Spinal cord (tissue), 10 donors: Measurements from ENCODE around the gene FARP1. TPM values are rescaled to one million over a fixed set of nuclear protein-coding genes. Genes with fewer than 3 reads are reported as not detected.
A peak's percentile ranks its signal among the peaks of the same experiment; 100 is the strongest.

ENCODE experiments used
- DNase-seq, 6 donors: peaks; one replicate each; pipeline versions ENCODE4 v3.0.0 to v3.0.0-alpha.2; 2013 to 2015; ENCODE audit warnings: low spot score in 6 of 6, low read depth in 4 of 6
- H3K27ac ChIP-seq: one replicate; pipeline ENCODE4 v1.5.1; 2013; ENCODE audit warnings: low read depth, low read length, control low read depth
- H3K27me3 ChIP-seq: one replicate; pipeline ENCODE4 v1.6.1; 2013; ENCODE audit warnings: low read length; ENCODE audit not compliant: control insufficient read depth, insufficient read depth
- H3K36me3 ChIP-seq: one replicate; pipeline ENCODE4 v1.6.1; 2013; ENCODE audit warnings: low read length; ENCODE audit not compliant: control insufficient read depth, insufficient read depth
- H3K4me1 ChIP-seq: one replicate; pipeline ENCODE4 v1.6.1; 2013; ENCODE audit warnings: low read length; ENCODE audit not compliant: control insufficient read depth, insufficient read depth
- H3K4me3 ChIP-seq: one replicate; pipeline ENCODE4 v1.5.1; 2013; ENCODE audit warnings: low read depth, low read length, control low read depth
- H3K9me3 ChIP-seq: one replicate; pipeline ENCODE4 v1.6.1; 2013; ENCODE audit warnings: low read length; ENCODE audit not compliant: control insufficient read depth, insufficient read depth
- WGBS: methylation state at CpG from one replicate; pipeline ENCODE4 v1.1.5; 2013; ENCODE audit warnings: missing lambda C conversion rate; ENCODE audit not compliant: insufficient coverage; 5-methylcytosine and 5-hydroxymethylcytosine counted together
- polyA plus RNA-seq, 2 donors: library from polyadenylated mRNA; unstranded; fragments of 120-200 nt; gene quantifications; one replicate each; pipeline ENCODE4 v1.2.1, GENCODE V29; 2013; ENCODE audit not compliant: insufficient read length in 2 of 2
- total RNA-seq, 2 donors: library from RNA; depleted of rRNA in 1 of 2; stranded (reverse); fragments of 120-200 nt in 1 of 2; fragments of >200 nt in 1 of 2; gene quantifications; one replicate each; pipeline versions ENCODE4 v1.2.3 to v1.2.4, GENCODE V29; 2013 to 2014
- donor health status: healthy.

FARP1 gene
- total and polyA plus RNA-seq, 4 donors = 44.0 to 134 (median 90.5) TPM

- no peak overlapping the region for H3K27ac ChIP-seq
Observed at GRCh38 chr13:98315466-98315865, 172.6 kb downstream of the FARP1 start.

GRCh38 chr13:98315902-98316301 is 173.0 kb downstream of the FARP1 start:
- H3K27me3 ChIP-seq = no peaks in the 10 kb centered on the region
- peaks cover 7% of the 10 kb centered on the region for H3K36me3 ChIP-seq
- WGBS = 74% methylated on average over 6 of the region's 8 CpGs
- no peak overlapping the region for H3K27ac ChIP-seq
- no peak for DNase-seq
- H3K9me3 ChIP-seq = no peaks in the 10 kb centered on the region
- H3K4me1 ChIP-seq = peaks cover 16% of the 10 kb centered on the region
- no peak overlapping the region for H3K4me3 ChIP-seq

More at GRCh38 chr13:98315466-98315865, 172.6 kb downstream of the FARP1 start:
- Histone ChIP-seq H3K4me3 (no peak overlapping the region), H3K4me1 (peaks cover 16% of the 10 kb centered on the region), H3K36me3 (peaks cover 7% of the 10 kb centered on the region), H3K9me3 (no peaks in the 10 kb centered on the region), H3K27me3 (no peaks in the 10 kb centered on the region)
- no peak for DNase-seq
- 38% methylated on average over 7 of the region's 8 CpGs for WGBS

DNA sequence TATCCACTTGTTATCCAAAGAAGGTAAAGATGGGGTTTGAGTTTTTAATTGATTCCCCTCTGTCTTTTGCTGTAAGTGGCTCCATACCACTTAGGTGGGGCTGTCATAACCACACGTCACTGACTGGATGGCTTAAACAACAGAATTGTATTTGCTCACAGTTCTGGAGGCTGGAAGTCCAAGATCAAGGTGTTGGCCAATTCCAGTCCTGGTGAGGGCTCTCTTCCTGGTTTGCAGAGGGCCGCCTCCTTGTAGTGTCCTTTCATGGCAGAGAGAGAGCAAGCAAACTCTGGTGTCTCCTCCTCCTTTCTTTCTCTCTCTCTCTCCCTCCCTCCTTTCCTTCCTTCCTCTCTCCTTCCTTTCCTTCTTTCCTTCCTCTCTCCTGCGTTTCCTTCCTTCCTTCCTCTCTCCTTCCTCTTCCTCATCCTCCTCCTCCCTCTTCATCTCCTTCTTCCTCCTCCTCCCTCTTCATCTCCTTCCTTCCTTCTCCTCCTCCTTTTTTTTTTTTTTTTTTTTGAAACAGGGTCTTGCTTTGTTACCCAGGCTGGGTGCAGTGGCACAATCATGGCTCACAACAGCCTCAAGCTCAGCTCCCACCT is 174.8 kb downstream of the FARP1 start:
- Histone ChIP-seq H3K27me3 (no peaks in the 10 kb centered on the region), H3K9me3 (no peaks in the 10 kb centered on the region), H3K4me1 (peaks cover 16% of the 10 kb centered on the region), H3K27ac (no peak overlapping the region), H3K36me3 (peaks cover 7% of the 10 kb centered on the region), H3K4me3 (no peak overlapping the region)
- 94% methylated on average over 3 of the region's 3 CpGs for WGBS
- DNase-seq = no peak

DNA sequence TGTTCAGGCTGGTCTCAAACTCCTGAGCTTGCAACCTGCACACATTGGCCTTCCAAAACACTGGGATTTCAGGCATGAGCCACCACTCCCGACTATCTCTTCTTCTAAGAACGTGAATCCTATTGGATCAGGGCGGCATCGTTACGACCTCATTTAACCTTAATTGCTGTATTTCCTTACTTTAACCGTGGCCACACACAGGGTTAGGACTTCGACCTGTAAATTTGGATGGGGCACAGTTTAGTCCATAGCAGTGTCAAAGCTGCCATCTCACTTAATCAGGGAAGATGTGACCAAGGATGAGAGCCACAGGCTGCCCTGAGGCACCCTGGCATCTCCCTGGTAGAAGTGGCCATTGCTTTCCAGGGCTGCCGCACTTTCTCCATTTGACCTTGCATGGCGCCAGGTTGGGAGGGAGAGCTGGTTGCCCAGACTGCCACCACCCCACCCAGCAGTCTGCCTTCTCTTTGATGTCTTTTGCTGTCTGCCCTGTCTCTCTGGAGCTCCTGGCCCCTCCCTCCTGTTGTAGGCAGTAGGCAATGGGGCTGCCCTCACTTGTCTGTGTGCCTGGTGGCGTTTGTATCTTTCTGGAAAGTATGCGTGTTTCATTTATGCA is 175.5 kb downstream of the FARP1 start:
- Histone ChIP-seq H3K4me1 (peaks cover 12% of the 10 kb centered on the region), H3K27ac (no peak overlapping the region), H3K9me3 (no peaks in the 10 kb centered on the region), H3K4me3 (no peak overlapping the region), H3K27me3 (no peaks in the 10 kb centered on the region), H3K36me3 (peaks cover 5% of the 10 kb centered on the region)
- 90% methylated on average over 9 of the region's 11 CpGs for WGBS
- no peak for DNase-seq

GRCh38 chr13:98320561-98321105 is 177.7 kb downstream of the FARP1 start:
- Histone ChIP-seq H3K27ac (no peak overlapping the region), H3K4me1 (peaks cover 3% of the 10 kb centered on the region), H3K27me3 (no peaks in the 10 kb centered on the region), H3K4me3 (no peak overlapping the region), H3K9me3 (no peaks in the 10 kb centered on the region), H3K36me3 (peaks cover 4% of the 10 kb centered on the region)
- no peak for DNase-seq
- WGBS = 97% methylated on average over 9 of the region's 9 CpGs

GRCh38 chr13:98321395-98321794 is 178.5 kb downstream of the FARP1 start:
- DNase-seq = no peak
- Histone ChIP-seq H3K27ac (no peak overlapping the region), H3K36me3 (peaks cover 2% of the 10 kb centered on the region), H3K27me3 (no peaks in the 10 kb centered on the region), H3K4me3 (no peak overlapping the region), H3K4me1 (peaks cover 3% of the 10 kb centered on the region), H3K9me3 (no peaks in the 10 kb centered on the region)
- WGBS = no CpG with 5 or more reads among the region's 2 CpGs

DNA sequence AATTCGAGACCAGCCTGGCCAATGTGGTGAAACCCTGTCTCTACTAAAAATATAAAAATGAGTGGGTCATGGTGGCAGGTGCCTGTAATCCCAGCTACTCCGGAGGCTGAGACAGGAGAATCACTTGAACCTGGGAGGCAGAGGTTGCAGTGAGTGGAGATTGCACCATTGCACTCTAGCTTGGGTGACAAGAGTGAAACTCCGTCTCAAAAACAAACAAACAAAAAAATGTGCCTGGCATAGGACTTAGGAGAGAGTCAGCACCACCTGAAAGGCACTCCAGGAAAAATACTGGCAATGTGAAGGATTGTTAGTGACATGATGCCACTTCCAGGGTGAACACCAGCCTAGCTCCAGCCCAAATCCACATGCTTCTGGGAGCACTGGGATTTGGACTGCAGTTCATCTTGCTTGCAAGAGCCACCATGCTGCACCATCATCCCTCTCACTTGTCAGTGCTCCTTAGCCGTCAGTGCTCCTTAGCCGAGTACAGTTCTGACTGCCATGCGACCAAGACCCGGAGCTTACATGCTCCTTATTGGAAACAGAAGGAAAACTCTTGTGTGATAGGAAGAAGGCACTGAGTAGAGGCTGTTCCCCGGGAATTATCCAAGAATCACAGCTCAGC is 179.3 kb downstream of the FARP1 start:
- 100% methylated on average over 3 of the region's 8 CpGs for WGBS
- H3K27me3 ChIP-seq = no peaks in the 10 kb centered on the region
- H3K4me1 ChIP-seq = peaks cover 3% of the 10 kb centered on the region
- H3K27ac ChIP-seq = no peak overlapping the region
- H3K9me3 ChIP-seq = no peaks in the 10 kb centered on the region
- H3K4me3 ChIP-seq = no peak overlapping the region
- H3K36me3 ChIP-seq = no peaks in the 10 kb centered on the region
- DNase-seq = no peak

GRCh38 chr13:98324105-98324504 is 181.2 kb downstream of the FARP1 start:
- no peaks in the 10 kb centered on the region for H3K36me3 ChIP-seq
- no peaks in the 10 kb centered on the region for H3K27me3 ChIP-seq
- peaks cover 14% of the 10 kb centered on the region for H3K4me1 ChIP-seq
- 54% methylated on average over 4 of the region's 7 CpGs for WGBS
- H3K4me3 ChIP-seq = no peak overlapping the region
- peak in 1 of 6 donors; percentile 81 for DNase-seq
- no peak overlapping the region for H3K27ac ChIP-seq
- H3K9me3 ChIP-seq = no peaks in the 10 kb centered on the region

DNA sequence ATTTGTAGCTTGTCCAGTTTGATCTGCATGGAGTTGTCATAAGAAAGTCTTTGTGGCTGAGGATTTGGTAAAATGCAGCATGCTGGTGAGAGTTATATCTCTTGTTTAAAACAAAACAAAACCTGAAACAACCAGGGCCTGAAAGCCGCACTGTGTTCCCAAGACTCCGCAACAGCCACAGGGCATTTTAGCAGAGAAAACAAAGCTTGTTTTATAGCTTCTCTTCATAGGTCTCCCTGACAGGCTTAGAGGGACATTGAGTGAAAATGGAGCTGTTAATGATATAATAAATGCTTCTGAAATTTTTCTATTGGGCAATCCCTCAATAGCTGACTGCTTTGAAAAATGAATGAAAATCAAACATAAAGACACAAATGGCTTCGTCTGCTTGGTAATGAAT is 182.8 kb downstream of the FARP1 start:
- Histone ChIP-seq H3K27ac (peak overlapping the region; percentile 6), H3K4me1 (peaks cover 14% of the 10 kb centered on the region), H3K9me3 (no peaks in the 10 kb centered on the region), H3K27me3 (no peaks in the 10 kb centered on the region), H3K4me3 (no peak overlapping the region), H3K36me3 (no peaks in the 10 kb centered on the region)
- WGBS = no CpG with 5 or more reads among the region's 3 CpGs
- peak in 1 of 6 donors; percentile 51 for DNase-seq
